B cell (primary cell): ENCODE results near the gene MATN3.

Experiments used
- EZH2 ChIP-seq: IDR thresholded peaks from 2 replicates; pipeline ENCODE4 v1.6.1; 2012; ENCODE audit warnings: borderline replicate concordance, low read depth, mild to moderate bottlenecking, moderate library complexity, low read length; ENCODE audit not compliant: insufficient read depth, poor library complexity, severe bottlenecking
- TF ChIP-seq, protein P1 (sequence below): fragments of 200-600 bp; IDR thresholded peaks from one replicate; pipeline ENCODE4 v1.8.0; 2022; ENCODE audit warnings: antibody characterized with exemption, mild to moderate bottlenecking

DNA sequence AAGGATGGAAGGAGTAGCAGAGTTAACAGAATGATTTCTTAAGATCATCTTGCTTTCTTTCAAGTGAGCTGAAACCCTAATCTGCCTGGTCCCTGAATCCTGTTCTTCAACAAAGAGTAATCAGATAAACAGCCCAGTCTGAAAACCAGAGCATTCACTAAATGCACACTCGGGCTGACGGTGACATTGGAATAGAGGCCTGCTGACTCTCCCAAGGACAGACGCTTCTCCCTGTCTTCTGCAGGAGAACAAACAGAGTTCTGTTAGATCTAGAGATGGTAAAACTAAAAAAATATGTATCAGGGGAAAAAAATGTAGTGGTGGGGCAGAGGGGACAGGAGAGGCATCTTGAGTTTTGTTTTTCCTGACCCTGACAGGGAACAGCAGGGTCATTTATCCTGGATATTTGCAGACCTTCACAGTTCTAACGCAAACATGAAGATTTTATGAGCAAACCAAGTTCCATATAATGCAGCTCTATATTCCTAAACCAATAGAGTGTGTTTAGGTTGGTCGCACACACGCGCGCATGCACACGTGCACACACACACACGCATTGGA, 7.3 kb downstream of the MATN3 start:
- TF ChIP-seq, protein P1, sequence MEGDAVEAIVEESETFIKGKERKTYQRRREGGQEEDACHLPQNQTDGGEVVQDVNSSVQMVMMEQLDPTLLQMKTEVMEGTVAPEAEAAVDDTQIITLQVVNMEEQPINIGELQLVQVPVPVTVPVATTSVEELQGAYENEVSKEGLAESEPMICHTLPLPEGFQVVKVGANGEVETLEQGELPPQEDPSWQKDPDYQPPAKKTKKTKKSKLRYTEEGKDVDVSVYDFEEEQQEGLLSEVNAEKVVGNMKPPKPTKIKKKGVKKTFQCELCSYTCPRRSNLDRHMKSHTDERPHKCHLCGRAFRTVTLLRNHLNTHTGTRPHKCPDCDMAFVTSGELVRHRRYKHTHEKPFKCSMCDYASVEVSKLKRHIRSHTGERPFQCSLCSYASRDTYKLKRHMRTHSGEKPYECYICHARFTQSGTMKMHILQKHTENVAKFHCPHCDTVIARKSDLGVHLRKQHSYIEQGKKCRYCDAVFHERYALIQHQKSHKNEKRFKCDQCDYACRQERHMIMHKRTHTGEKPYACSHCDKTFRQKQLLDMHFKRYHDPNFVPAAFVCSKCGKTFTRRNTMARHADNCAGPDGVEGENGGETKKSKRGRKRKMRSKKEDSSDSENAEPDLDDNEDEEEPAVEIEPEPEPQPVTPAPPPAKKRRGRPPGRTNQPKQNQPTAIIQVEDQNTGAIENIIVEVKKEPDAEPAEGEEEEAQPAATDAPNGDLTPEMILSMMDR, result no peak
- TF ChIP-seq EZH2, result no peak
